ENCODE data around the gene BABAM2. TPM values are rescaled to one million over a fixed set of nuclear protein-coding genes. Genes with fewer than 3 reads are reported as not detected.

Gene BABAM2
- polyA plus RNA-seq, 6 donors from 2014 or later = 50.3 to 58.3 (median 55.6) TPM

DNA sequence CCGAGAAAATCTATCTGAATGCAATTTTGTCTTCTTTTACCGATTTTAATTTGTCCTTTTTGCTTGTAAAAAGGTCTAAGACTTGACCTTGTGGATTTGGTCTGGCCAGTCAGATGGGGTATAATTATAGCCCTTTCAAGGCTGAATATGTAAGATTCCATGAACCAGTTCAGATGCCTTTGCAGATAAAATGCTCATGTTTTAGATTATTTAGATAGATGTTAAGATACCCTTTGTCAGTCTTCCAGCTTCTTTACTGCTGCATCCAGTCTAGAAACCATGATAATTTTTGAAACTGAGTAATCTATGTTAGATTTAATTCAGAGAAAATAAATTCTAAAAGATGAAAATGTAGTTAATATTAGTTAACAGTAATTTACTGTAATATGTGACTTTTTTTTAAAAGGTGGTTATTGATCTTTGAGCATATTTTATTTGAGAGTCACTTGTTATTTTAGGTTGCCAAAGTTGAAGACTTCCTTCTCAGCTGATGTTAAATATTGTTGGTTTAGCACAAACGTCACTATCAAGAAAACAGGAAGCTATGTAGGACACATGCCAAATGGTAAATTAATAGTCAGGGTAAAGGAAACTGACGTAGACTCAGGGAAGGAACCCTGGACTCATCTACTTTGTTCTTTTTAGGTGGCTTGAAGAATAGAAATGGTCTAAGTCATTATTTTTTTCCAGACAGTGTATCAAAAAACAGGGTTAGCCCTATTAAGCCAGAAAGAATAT, 29.8 kb downstream of the BABAM2 start:
- peak; percentile 56 for DNase-seq
- H3K36me3 Mint-ChIP-seq = no peaks in the 10 kb centered on the region
- no peaks in the 10 kb centered on the region for H3K27me3 Mint-ChIP-seq
- H3K4me3 Mint-ChIP-seq = no peak overlapping the region
- ATAC-seq (ENCODE audit: low read depth in 2 of 2) = peak; percentile 99 to 100
- H3K4me1 Mint-ChIP-seq = peaks cover 6 to 11% (median 10%) of the 10 kb centered on the region in 3 donors
- H3K27ac Mint-ChIP-seq = peak overlapping the region; percentile 13 to 90 (median 40)
- no peaks in the 10 kb centered on the region for H3K9me3 Mint-ChIP-seq

DNA sequence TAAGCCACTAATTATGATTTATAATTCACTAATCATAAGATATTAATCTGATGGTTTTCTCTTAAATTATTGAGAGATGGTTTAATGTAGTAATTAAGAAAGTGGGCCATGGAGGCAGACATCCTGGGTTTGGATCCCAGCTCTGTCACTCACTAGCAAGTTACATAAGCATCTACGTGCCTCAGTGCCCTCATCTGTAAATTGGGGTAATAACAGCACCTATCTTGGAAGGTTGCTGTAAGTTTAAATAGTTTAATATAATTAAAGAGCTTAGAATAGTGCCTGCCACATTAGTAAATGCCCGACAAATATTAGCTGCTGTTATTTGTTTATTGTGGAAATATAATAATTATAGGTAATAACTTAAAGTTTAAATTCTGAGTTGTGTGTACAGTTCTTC, 30.9 kb downstream of the BABAM2 start:
- no peak for DNase-seq
- H3K27ac Mint-ChIP-seq = peak overlapping the region in 1 of 6 donors; percentile 81
- no peaks in the 10 kb centered on the region for H3K27me3 Mint-ChIP-seq
- H3K4me3 Mint-ChIP-seq = no peak overlapping the region
- H3K9me3 Mint-ChIP-seq = no peaks in the 10 kb centered on the region
- H3K36me3 Mint-ChIP-seq = peaks cover 0 to 7% of the 10 kb centered on the region in 2 donors
- ATAC-seq (ENCODE audit: low read depth in 2 of 2) = no peak
- H3K4me1 Mint-ChIP-seq = peaks cover 11 to 15% (median 13%) of the 10 kb centered on the region in 3 donors

- no peak for DNase-seq
- Mint-ChIP-seq H3K4me3 (no peak overlapping the region), H3K9me3 (no peaks in the 10 kb centered on the region)
These were observed 31.5 kb downstream of the BABAM2 start for GRCh38 chr2:27921880-27922547.

DNA sequence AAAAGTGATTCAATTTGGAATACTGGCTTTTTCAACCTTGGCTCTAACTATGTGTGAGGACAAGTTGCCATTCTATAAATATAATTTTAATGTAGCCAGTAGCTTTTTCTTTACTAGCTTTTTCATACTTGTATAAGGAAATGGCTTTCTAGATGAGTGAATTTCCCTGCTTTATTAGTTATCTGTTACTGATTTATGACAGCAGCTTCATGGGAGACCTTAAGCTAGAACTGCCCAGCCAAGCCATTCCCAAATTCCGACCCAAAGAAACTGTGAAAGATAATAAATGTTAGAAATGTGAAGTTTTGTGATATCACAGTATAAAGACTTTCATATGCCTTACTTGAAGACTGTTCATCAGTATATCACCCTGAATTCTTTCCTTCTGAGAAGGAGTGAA, 32.3 kb downstream of the BABAM2 start:
- no peak for DNase-seq
- ATAC-seq (ENCODE audit: low read depth in 2 of 2) = no peak
- Mint-ChIP-seq H3K27me3 (no peaks in the 10 kb centered on the region), H3K36me3 (peaks cover 0 to 8% of the 10 kb centered on the region in 2 donors), H3K4me1 (peaks cover 11 to 16% (median 13%) of the 10 kb centered on the region in 3 donors), H3K4me3 (no peak overlapping the region), H3K9me3 (no peaks in the 10 kb centered on the region), H3K27ac (peak overlapping the region in 3 of 6 donors; percentile 6 to 70 (median 14))

More at GRCh38 chr2:27921880-27922547, 31.5 kb downstream of the BABAM2 start:
- Mint-ChIP-seq H3K27me3 (no peaks in the 10 kb centered on the region), H3K27ac (peak overlapping the region in 3 of 6 donors; percentile 15 to 81 (median 61)), H3K36me3 (peaks cover 0 to 8% of the 10 kb centered on the region in 2 donors), H3K4me1 (peaks cover 11 to 16% (median 13%) of the 10 kb centered on the region in 3 donors)
- no peak for ATAC-seq (ENCODE audit: low read depth in 2 of 2)

GRCh38 chr2:27925766-27926472, 35.4 kb downstream of the BABAM2 start:
- H3K4me1 Mint-ChIP-seq = peaks cover 2 to 10% (median 7%) of the 10 kb centered on the region in 3 donors
- ATAC-seq (ENCODE audit: low read depth in 2 of 2) = no peak
- no peaks in the 10 kb centered on the region for H3K27me3 Mint-ChIP-seq
- DNase-seq = no peak
- no peak overlapping the region for H3K4me3 Mint-ChIP-seq
- peaks cover 8 to 10% of the 10 kb centered on the region in 2 donors for H3K36me3 Mint-ChIP-seq
- H3K27ac Mint-ChIP-seq = peak overlapping the region in 3 of 6 donors; percentile 0 to 70 (median 8)
- H3K9me3 Mint-ChIP-seq = no peaks in the 10 kb centered on the region

DNA sequence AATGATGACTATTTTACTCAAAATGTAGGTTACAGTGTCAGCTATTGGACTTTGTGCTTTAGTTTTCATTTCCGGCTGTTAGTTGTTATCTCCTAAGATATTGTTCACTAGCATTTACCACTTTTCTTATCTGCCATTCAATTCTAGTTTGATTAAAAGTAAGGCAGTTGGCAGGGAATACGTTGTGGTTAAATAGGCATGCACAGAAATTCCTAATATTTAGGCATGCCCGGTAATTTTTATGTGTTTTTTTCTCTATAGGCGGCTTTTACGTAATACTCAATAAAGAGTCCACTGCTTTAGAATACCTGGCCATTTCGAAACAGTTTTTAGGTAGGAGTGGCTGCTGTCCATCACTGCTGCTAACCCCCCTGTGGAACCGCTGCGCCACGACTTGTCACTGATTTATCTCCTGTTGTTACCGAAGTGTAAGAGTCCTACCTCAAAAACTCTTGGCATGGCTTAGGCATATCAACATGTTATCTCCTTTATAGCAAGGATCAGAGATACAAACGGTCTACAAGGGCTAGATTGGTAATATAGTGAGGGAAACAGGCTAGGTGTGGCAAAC, 39.5 kb downstream of the BABAM2 start:
- H3K27ac Mint-ChIP-seq = peak overlapping the region in 2 of 6 donors; percentile 23 to 38
- H3K36me3 Mint-ChIP-seq = peaks cover 14 to 26% of the 10 kb centered on the region in 2 donors

GRCh38 chr2:27931361-27931950, 40.9 kb downstream of the BABAM2 start:
- H3K4me1 Mint-ChIP-seq = peaks cover 0 to under 1% (median 0%) of the 10 kb centered on the region in 3 donors
- H3K36me3 Mint-ChIP-seq = peaks cover 7 to 26% of the 10 kb centered on the region in 2 donors
- no peak for ATAC-seq (ENCODE audit: low read depth in 2 of 2)
- no peak overlapping the region for H3K4me3 Mint-ChIP-seq
- H3K27ac Mint-ChIP-seq = peak overlapping the region in 2 of 6 donors; percentile 2 to 27
- DNase-seq = no peak
- no peaks in the 10 kb centered on the region for H3K27me3 Mint-ChIP-seq
- H3K9me3 Mint-ChIP-seq = no peaks in the 10 kb centered on the region

More for the DNA sequence above, 39.5 kb downstream of the BABAM2 start:
- ATAC-seq (ENCODE audit: low read depth in 2 of 2) = no peak
- Mint-ChIP-seq H3K4me1 (peaks cover 0 to 7% (median 6%) of the 10 kb centered on the region in 3 donors), H3K4me3 (no peak overlapping the region), H3K9me3 (no peaks in the 10 kb centered on the region), H3K27me3 (no peaks in the 10 kb centered on the region)
- DNase-seq = no peak

DNA sequence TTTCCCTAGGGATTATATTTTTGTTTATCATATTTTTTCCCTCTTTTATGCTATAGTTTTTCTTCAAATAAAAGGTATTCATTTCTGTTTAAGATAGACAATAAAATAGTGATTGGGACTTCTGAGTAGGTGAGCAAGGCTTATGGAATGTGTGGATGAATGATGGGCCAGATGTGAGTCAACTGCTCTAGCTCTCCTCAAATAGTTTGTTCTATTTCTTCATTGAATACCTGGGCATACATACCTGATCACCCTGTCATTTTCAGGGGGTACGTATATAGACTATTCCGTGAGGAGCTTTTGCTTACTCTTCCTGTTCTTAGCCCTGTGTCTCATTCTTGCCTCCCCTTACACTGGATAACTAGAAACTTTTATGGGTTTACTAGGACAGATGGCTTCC, 41.9 kb downstream of the BABAM2 start:
- Mint-ChIP-seq H3K4me1 (peaks cover 0 to 5% (median 4%) of the 10 kb centered on the region in 3 donors), H3K4me3 (no peak overlapping the region), H3K36me3 (peaks cover 6 to 26% of the 10 kb centered on the region in 2 donors), H3K27ac (peak overlapping the region in 4 of 6 donors; percentile 5 to 25 (median 17)), H3K9me3 (no peaks in the 10 kb centered on the region), H3K27me3 (no peaks in the 10 kb centered on the region)
- ATAC-seq (ENCODE audit: low read depth in 2 of 2) = no peak
- no peak for DNase-seq

DNA sequence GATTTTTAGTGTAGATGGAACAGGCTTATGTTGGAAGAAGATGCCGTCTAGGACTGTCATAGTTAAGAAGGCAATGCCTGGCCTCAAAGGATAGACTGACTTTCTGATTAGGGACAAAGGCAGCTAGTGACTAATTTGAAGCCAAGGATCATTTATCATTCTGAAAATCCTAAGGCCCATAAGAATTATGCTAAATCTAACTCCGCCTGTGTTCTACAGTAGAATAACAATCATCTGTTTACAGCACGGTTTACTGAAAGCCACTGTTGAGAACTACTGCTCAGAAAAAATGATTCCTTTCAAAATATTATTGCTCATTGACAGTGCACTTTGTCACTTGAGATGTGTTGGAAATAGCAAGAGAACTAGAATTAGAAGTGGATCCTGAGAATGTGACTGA, 44.5 kb downstream of the BABAM2 start:
- Mint-ChIP-seq H3K4me3 (no peak overlapping the region), H3K4me1 (peaks cover 0 to 10% (median 4%) of the 10 kb centered on the region in 3 donors), H3K36me3 (peaks cover 6 to 19% of the 10 kb centered on the region in 2 donors), H3K27me3 (no peaks in the 10 kb centered on the region), H3K27ac (peak overlapping the region in 1 of 6 donors; percentile 12), H3K9me3 (no peaks in the 10 kb centered on the region)
- no peak for DNase-seq
- ATAC-seq (ENCODE audit: low read depth in 2 of 2) = no peak

DNA sequence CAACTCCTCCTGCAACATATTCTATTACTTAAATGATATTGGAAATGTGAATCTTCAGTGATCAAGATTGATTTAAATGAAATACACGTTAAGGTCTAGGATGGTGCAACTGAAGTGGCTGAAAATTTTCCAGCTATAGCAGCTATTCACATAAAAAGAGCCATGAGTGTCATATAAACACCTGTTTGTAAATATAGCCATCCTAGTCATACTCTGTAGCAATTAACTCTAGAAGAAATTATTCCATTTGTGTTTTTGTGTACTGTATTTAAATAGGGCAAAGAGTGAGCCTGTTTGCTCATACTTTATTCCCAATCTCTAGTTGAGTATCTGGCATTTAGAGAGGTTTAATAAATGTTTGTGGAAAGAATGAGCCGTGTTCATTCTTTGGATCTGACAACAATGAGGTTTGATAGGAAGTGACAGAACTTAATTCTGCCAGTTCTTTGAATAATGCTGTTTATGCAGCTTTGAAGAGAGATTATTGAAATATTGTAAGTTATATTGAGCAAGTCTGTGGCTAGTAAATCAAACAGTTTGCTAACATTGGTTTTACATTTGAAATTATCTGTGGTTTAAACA, 49.7 kb downstream of the BABAM2 start:
- H3K36me3 Mint-ChIP-seq = peaks cover 0 to 4% of the 10 kb centered on the region in 2 donors
- peaks cover 4 to 10% (median 8%) of the 10 kb centered on the region in 3 donors for H3K4me1 Mint-ChIP-seq
- no peak for DNase-seq
- no peaks in the 10 kb centered on the region for H3K9me3 Mint-ChIP-seq
- no peaks in the 10 kb centered on the region for H3K27me3 Mint-ChIP-seq
- H3K4me3 Mint-ChIP-seq = no peak overlapping the region
- H3K27ac Mint-ChIP-seq = peak overlapping the region in 1 of 6 donors; percentile 38
- no peak for ATAC-seq (ENCODE audit: low read depth in 2 of 2)

- Mint-ChIP-seq H3K27me3 (no peaks in the 10 kb centered on the region), H3K9me3 (no peaks in the 10 kb centered on the region), H3K4me3 (no peak overlapping the region), H3K36me3 (peaks cover 0 to 4% of the 10 kb centered on the region in 2 donors), H3K27ac (peak overlapping the region in 1 of 6 donors; percentile 38), H3K4me1 (peaks cover 4 to 12% (median 8%) of the 10 kb centered on the region in 3 donors)
- no peak for ATAC-seq (ENCODE audit: low read depth in 2 of 2)
- no peak for DNase-seq
These were observed 50.5 kb downstream of the BABAM2 start for GRCh38 chr2:27940982-27941381.

Measured in naive B cell (primary cell).